ENCODE measurements around the gene SLC5A9. TPM values are rescaled to one million over a fixed set of nuclear protein-coding genes. Genes with fewer than 3 reads are reported as not detected.
"Not testable (repeated sequence)": the region's sequence is repeated elsewhere in the genome, so short reads cannot be mapped to it uniquely, and the experiment has no call there.

SLC5A9 gene
- total RNA-seq, 1 experiment from 2014 or later = not detected

DNA sequence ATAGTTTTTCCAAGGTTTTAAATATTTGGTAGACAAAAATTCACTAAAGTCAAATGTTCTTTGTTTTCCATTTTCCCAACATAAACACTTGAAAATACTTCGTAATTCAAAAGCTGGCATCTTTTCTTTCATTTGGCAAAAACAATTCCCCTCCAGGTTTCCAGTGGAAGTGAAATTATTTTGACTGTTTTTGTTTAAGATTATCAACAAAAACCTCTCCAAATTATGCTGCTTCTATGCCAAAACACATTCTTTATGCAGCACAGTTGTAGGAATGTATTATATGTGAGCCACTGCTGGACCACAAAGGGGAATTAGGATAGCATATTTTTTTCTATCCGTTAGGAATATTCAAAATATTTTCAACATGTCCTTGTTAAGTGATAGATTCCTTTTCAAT, 44.1 kb downstream of the SLC5A9 start:
- BruUV-seq (replicated peaks) = no TSS peak
- DNase-seq (ENCODE audit: low read depth, low spot score) = no peak
- Histone ChIP-seq H3K4me3 (replicated peaks in 1 of 2; ENCODE audit: low read depth in 1 of 2, low read length in 2 of 2) (no peak overlapping the region), H3K9ac (ENCODE audit: low read length) (no peak overlapping the region), H3K4me1 (ENCODE audit: control insufficient read depth in 1 of 2, insufficient read depth in 2 of 2, low read length in 2 of 2) (no peaks in the 10 kb centered on the region), H4K20me1 (ENCODE audit: insufficient read depth) (no peaks in the 10 kb centered on the region), H3K4me2 (ENCODE audit: low read length) (no peak overlapping the region), H3K27ac (ENCODE audit: low read depth, low read length) (no peak overlapping the region), H2AFZ (ENCODE audit: low read depth, low read length, poor library complexity, severe bottlenecking) (no peak overlapping the region), H3K36me3 (ENCODE audit: control insufficient read depth in 1 of 2, insufficient read depth in 2 of 2, low read length in 2 of 2) (no peaks in the 10 kb centered on the region), H3K79me2 (ENCODE audit: insufficient read depth, low read length) (no peaks in the 10 kb centered on the region), H3K27me3 (ENCODE audit: insufficient read depth, low read length) (no peaks in the 10 kb centered on the region), H3K9me3 (ENCODE audit: control insufficient read depth in 1 of 2, insufficient read depth in 1 of 2, low read depth in 1 of 2, low read length in 2 of 2) (no peaks in the 10 kb centered on the region), H3K9me2 (ENCODE audit: insufficient read depth) (no peaks in the 10 kb centered on the region)
- intact Hi-C loops (cut with micrococcal nuclease) = no loop called here
- TF ChIP-seq POLR2A (IDR thresholded peaks at IDR 0.05; ENCODE audit: borderline replicate concordance, extremely low read depth, insufficient read depth, insufficient read length) (no peak), CBX3 (IDR thresholded peaks at IDR 0.05; ENCODE audit: low read depth) (no peak), SRF (IDR thresholded peaks at IDR 0.05; ENCODE audit: low read depth) (no peak), ZFX (IDR thresholded peaks at IDR 0.05) (no peak), YY1 (IDR thresholded peaks at IDR 0.05; ENCODE audit: extremely low read depth, insufficient replicate concordance, low read depth, low read length) (no peak), EGR1 (IDR thresholded peaks at IDR 0.05; ENCODE audit: low read depth) (no peak), JUND (IDR thresholded peaks at IDR 0.05) (no peak), RAD21 (IDR thresholded peaks at IDR 0.05; ENCODE audit: low read depth) (no peak)
- TF ChIP-seq, protein P1, sequence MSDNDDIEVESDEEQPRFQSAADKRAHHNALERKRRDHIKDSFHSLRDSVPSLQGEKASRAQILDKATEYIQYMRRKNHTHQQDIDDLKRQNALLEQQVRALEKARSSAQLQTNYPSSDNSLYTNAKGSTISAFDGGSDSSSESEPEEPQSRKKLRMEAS (IDR thresholded peaks at IDR 0.05) = no peak
- TF ChIP-seq, protein P2, sequence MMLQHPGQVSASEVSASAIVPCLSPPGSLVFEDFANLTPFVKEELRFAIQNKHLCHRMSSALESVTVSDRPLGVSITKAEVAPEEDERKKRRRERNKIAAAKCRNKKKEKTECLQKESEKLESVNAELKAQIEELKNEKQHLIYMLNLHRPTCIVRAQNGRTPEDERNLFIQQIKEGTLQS (IDR thresholded peaks at IDR 0.05) = no peak
- TF ChIP-seq, protein P3, sequence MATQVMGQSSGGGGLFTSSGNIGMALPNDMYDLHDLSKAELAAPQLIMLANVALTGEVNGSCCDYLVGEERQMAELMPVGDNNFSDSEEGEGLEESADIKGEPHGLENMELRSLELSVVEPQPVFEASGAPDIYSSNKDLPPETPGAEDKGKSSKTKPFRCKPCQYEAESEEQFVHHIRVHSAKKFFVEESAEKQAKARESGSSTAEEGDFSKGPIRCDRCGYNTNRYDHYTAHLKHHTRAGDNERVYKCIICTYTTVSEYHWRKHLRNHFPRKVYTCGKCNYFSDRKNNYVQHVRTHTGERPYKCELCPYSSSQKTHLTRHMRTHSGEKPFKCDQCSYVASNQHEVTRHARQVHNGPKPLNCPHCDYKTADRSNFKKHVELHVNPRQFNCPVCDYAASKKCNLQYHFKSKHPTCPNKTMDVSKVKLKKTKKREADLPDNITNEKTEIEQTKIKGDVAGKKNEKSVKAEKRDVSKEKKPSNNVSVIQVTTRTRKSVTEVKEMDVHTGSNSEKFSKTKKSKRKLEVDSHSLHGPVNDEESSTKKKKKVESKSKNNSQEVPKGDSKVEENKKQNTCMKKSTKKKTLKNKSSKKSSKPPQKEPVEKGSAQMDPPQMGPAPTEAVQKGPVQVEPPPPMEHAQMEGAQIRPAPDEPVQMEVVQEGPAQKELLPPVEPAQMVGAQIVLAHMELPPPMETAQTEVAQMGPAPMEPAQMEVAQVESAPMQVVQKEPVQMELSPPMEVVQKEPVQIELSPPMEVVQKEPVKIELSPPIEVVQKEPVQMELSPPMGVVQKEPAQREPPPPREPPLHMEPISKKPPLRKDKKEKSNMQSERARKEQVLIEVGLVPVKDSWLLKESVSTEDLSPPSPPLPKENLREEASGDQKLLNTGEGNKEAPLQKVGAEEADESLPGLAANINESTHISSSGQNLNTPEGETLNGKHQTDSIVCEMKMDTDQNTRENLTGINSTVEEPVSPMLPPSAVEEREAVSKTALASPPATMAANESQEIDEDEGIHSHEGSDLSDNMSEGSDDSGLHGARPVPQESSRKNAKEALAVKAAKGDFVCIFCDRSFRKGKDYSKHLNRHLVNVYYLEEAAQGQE (IDR thresholded peaks at IDR 0.05; ENCODE audit: low read depth) = no peak
- TF ChIP-seq, protein P4, sequence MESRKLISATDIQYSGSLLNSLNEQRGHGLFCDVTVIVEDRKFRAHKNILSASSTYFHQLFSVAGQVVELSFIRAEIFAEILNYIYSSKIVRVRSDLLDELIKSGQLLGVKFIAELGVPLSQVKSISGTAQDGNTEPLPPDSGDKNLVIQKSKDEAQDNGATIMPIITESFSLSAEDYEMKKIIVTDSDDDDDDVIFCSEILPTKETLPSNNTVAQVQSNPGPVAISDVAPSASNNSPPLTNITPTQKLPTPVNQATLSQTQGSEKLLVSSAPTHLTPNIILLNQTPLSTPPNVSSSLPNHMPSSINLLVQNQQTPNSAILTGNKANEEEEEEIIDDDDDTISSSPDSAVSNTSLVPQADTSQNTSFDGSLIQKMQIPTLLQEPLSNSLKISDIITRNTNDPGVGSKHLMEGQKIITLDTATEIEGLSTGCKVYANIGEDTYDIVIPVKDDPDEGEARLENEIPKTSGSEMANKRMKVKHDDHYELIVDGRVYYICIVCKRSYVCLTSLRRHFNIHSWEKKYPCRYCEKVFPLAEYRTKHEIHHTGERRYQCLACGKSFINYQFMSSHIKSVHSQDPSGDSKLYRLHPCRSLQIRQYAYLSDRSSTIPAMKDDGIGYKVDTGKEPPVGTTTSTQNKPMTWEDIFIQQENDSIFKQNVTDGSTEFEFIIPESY (IDR thresholded peaks at IDR 0.05; ENCODE audit: extremely low read depth, insufficient replicate concordance, low read length) = no peak
- CTCF ChIA-PET = interaction anchor here (1.0 kb wide), 1 partner anchor 173 kb away, joined by 3 read pairs; no protein-coding TSS in a partner anchor
- no peak for ATAC-seq
- POLR2A ChIA-PET = no interaction called here
- RAD21 ChIA-PET (ENCODE audit: low non-redundant PET in 1 of 2, low total read pairs in 2 of 2, uncharacterized antibody in 2 of 2, unreplicated experiment in 2 of 2) = no interaction called here

DNA sequence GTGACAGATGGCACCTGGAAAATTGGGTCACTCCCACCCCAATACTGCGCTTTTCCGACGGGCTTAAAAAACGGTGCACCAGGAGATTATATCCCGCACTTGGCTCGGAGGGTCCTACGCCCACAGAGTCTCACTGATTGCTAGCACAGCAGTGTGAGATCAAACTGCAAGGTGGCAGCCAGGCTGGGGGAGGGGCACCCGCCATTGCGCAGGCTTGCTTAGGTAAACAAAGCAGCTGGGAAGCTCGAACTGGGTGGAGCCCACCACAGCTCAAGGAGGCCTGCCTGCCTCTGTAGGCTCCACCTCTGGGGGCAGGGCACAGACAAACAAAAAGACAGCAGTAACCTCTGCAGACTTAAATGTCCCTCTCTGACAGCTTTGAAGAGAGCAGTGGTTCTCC, 54.9 kb downstream of the SLC5A9 start:
- H3K27ac ChIP-seq (ENCODE audit: low read depth, low read length); H2AFZ ChIP-seq (ENCODE audit: low read depth, low read length, poor library complexity, severe bottlenecking); H3K36me3 ChIP-seq (ENCODE audit: control insufficient read depth in 1 of 2, insufficient read depth in 2 of 2, low read length in 2 of 2); DNase-seq (ENCODE audit: low read depth, low spot score); H3K4me3 ChIP-seq (replicated peaks in 1 of 2; ENCODE audit: low read depth in 1 of 2, low read length in 2 of 2); H3K9ac ChIP-seq (ENCODE audit: low read length); H3K9me3 ChIP-seq (ENCODE audit: control insufficient read depth in 1 of 2, insufficient read depth in 1 of 2, low read depth in 1 of 2, low read length in 2 of 2); H3K9me2 ChIP-seq (ENCODE audit: insufficient read depth); intact Hi-C loops (cut with micrococcal nuclease); CTCF ChIA-PET; RAD21 ChIA-PET (ENCODE audit: low non-redundant PET in 1 of 2, low total read pairs in 2 of 2, uncharacterized antibody in 2 of 2, unreplicated experiment in 2 of 2); H3K79me2 ChIP-seq (ENCODE audit: insufficient read depth, low read length); BruUV-seq (replicated peaks); H3K27me3 ChIP-seq (ENCODE audit: insufficient read depth, low read length); ATAC-seq; H4K20me1 ChIP-seq (ENCODE audit: insufficient read depth); POLR2A ChIA-PET; H3K4me1 ChIP-seq (ENCODE audit: control insufficient read depth in 1 of 2, insufficient read depth in 2 of 2, low read length in 2 of 2); H3K4me2 ChIP-seq (ENCODE audit: low read length): not testable (repeated sequence)

Measured in HCT116 (cell line).